GM23338 (cell line): ENCODE measurements around the gene MLLT1. TPM values are rescaled to one million over a fixed set of nuclear protein-coding genes. Genes with fewer than 3 reads are reported as not detected.

Experiments
- ATAC-seq: fragments of 200-7000 bp; cut with Tn5 transposase; 3 replicates; pipeline ENCODE4 v1.9.1; 2020
- DNase-seq: peaks from one replicate; pipeline ENCODE4 v3.0.0-alpha.2; 2015; ENCODE audit warnings: low spot score
- H2AFZ ChIP-seq: fragments of 200-600 bp; sonication (generic); 2 replicates; pipeline ENCODE4 v1.8.0; 2016; ENCODE audit warnings: antibody characterized with exemption, mild to moderate bottlenecking, moderate library complexity
- H3F3A ChIP-seq: fragments of 200-600 bp; sonication (generic); replicated peaks from 2 replicates; pipeline ENCODE4 v1.8.0; 2017; ENCODE audit warnings: antibody characterized with exemption, mixed run types, low read depth
- H3K27ac ChIP-seq: fragments of 200-600 bp; sonication (generic); 2 replicates; pipeline ENCODE4 v1.6.1; 2016; ENCODE audit warnings: low read depth
- H3K27me3 ChIP-seq: fragments of 200-600 bp; sonication (generic); 2 replicates; pipeline ENCODE4 v1.8.0; 2016; ENCODE audit warnings: mild to moderate bottlenecking, mixed run types, moderate library complexity; ENCODE audit not compliant: insufficient read depth
- H3K36me3 ChIP-seq: fragments of 200-600 bp; sonication (generic); 2 replicates; pipeline ENCODE4 v1.8.0; 2016; ENCODE audit warnings: mild to moderate bottlenecking; ENCODE audit not compliant: insufficient read depth
- H3K4me1 ChIP-seq: fragments of 200-600 bp; sonication (generic); 2 replicates; pipeline ENCODE4 v1.8.0; 2016; ENCODE audit warnings: mild to moderate bottlenecking, moderate library complexity; ENCODE audit not compliant: insufficient read depth
- H3K4me2 ChIP-seq: fragments of 200-600 bp; sonication (generic); 2 replicates; pipeline ENCODE4 v1.7.1; 2017; ENCODE audit warnings: mixed run types
- H3K4me3 ChIP-seq: fragments of 200-600 bp; sonication (generic); 2 replicates; pipeline ENCODE4 v1.6.1; 2016; ENCODE audit warnings: mixed run types
- H3K79me2 ChIP-seq: fragments of 200-600 bp; sonication (generic); replicated peaks from 2 replicates; pipeline ENCODE4 v1.8.0; 2017; ENCODE audit warnings: mild to moderate bottlenecking; ENCODE audit not compliant: insufficient read depth
- H3K9me2 ChIP-seq: fragments of 200-600 bp; sonication (generic); 2 replicates; pipeline ENCODE4 v1.8.0; 2017; ENCODE audit not compliant: insufficient read depth
- H4K20me1 ChIP-seq: fragments of 200-600 bp; sonication (generic); replicated peaks from 2 replicates; pipeline ENCODE4 v1.8.0; 2017; ENCODE audit warnings: mild to moderate bottlenecking; ENCODE audit not compliant: insufficient read depth
- H3K27ac Mint-ChIP-seq: 2 replicates; pipeline ENCODE4 v1.8.0; 2020; ENCODE audit warnings: inconsistent platforms, mild to moderate bottlenecking, moderate library complexity, mixed read lengths
- H3K27me3 Mint-ChIP-seq: 3 replicates; pipeline ENCODE4 v1.8.0; 2022; ENCODE audit warnings: low read depth, mild to moderate bottlenecking, moderate library complexity, mixed read lengths, inconsistent platforms; ENCODE audit not compliant: insufficient read depth, poor library complexity
- H3K36me3 Mint-ChIP-seq: 3 replicates; pipeline ENCODE4 v1.8.0; 2021; ENCODE audit warnings: low read depth, mild to moderate bottlenecking, inconsistent platforms, moderate library complexity, mixed read lengths
- H3K4me1 Mint-ChIP-seq: 3 replicates; pipeline ENCODE4 v1.8.0; 2020; ENCODE audit warnings: mild to moderate bottlenecking, inconsistent platforms, mixed read lengths
- H3K4me3 Mint-ChIP-seq: 3 replicates; pipeline ENCODE4 v1.8.0; 2021; ENCODE audit warnings: moderate library complexity, mild to moderate bottlenecking, inconsistent platforms, mixed read lengths
- H3K9me3 Mint-ChIP-seq: 3 replicates; pipeline ENCODE4 v1.8.0; 2020; ENCODE audit warnings: moderate library complexity, mild to moderate bottlenecking, inconsistent platforms, mixed read lengths
- CREB1 ChIP-seq: fragments of 250-450 bp; sonication (Bioruptor Pico); IDR thresholded peaks from 2 replicates; pipeline ENCODE4 v1.5.0; 2020; ENCODE audit warnings: low read depth, mild to moderate bottlenecking, moderate library complexity
- ETS1 ChIP-seq: IDR thresholded peaks from 2 replicates; pipeline ENCODE4 v1.6.1; 2016; ENCODE audit warnings: antibody characterized with exemption
- EZH2 ChIP-seq: fragments of 200-600 bp; sonication (generic); IDR thresholded peaks from one replicate; pipeline ENCODE4 v1.8.0; 2017; ENCODE audit warnings: antibody characterized with exemption, mild to moderate bottlenecking, low read depth; ENCODE audit not compliant: unreplicated experiment
- EZH2phosphoT487 ChIP-seq: fragments of 200-600 bp; sonication (generic); IDR thresholded peaks from one replicate; pipeline ENCODE4 v1.8.1; 2018; ENCODE audit warnings: antibody characterized with exemption; ENCODE audit not compliant: unreplicated experiment
- JUNB ChIP-seq: IDR thresholded peaks from one replicate; pipeline ENCODE4 v1.6.1; 2016; ENCODE audit warnings: antibody characterized with exemption; ENCODE audit not compliant: unreplicated experiment
- NANOG ChIP-seq: IDR thresholded peaks from 2 replicates; pipeline ENCODE4 v1.6.1; 2016; ENCODE audit warnings: antibody characterized with exemption, borderline replicate concordance
- POLR2AphosphoS5 ChIP-seq: IDR thresholded peaks from 2 replicates; pipeline ENCODE4 v1.6.1; 2016; ENCODE audit warnings: antibody characterized with exemption, low read depth
- STAT1 ChIP-seq: IDR thresholded peaks from one replicate; pipeline ENCODE4 v1.6.1; 2016; ENCODE audit warnings: antibody characterized with exemption; ENCODE audit not compliant: unreplicated experiment
- ZNF114 ChIP-seq: fragments of 250-450 bp; sonication (Bioruptor Pico); IDR thresholded peaks from 2 replicates; pipeline ENCODE4 v1.5.0; 2020; ENCODE audit warnings: mild to moderate bottlenecking, moderate library complexity
- ZNF331 ChIP-seq: fragments of 250-450 bp; sonication (Bioruptor Pico); IDR thresholded peaks from 2 replicates; pipeline ENCODE4 v1.5.0; 2020; ENCODE audit warnings: low read depth, mild to moderate bottlenecking, moderate library complexity
- ZNF462 ChIP-seq: fragments of 250-450 bp; sonication (Bioruptor Pico); IDR thresholded peaks from 2 replicates; pipeline ENCODE4 v1.5.0; 2020; ENCODE audit warnings: mild to moderate bottlenecking, moderate library complexity
- polyA plus RNA-seq: library from polyadenylated mRNA; unstranded; fragments of >200 nt; fragmentation: Nextera tagmentation; extraction: Ambion mirVana; gene quantifications from 2 replicates; pipeline ENCODE4 v1.2.1, GENCODE V29; 2016
- total RNA-seq: library from RNA; depleted of rRNA; stranded (reverse); fragments of >200 nt; shearing (Covaris generic); gene quantifications from 2 replicates; pipeline ENCODE4 v1.2.3, GENCODE V29; 2014
- TF ChIP-seq, protein P1 (sequence below): IDR thresholded peaks from one replicate; pipeline ENCODE4 v1.6.1; 2018; ENCODE audit warnings: antibody characterized with exemption; ENCODE audit not compliant: unreplicated experiment
- TF ChIP-seq, protein P2 (sequence below), 2 experiments: fragments of 200-600 bp in 1 of 2; sonication (generic) in 1 of 2; conservative IDR thresholded peaks; 2 replicates each; pipeline versions ENCODE4 v1.5.1 to v1.6.1; 2016 to 2017; ENCODE audit warnings: antibody characterized with exemption in 2 of 2, low read depth in 2 of 2, mild to moderate bottlenecking in 2 of 2, moderate library complexity in 1 of 2

MLLT1 gene
- total and polyA plus RNA-seq, 2 experiments from 2014 or later = 17.8 to 23.4 TPM

DNA sequence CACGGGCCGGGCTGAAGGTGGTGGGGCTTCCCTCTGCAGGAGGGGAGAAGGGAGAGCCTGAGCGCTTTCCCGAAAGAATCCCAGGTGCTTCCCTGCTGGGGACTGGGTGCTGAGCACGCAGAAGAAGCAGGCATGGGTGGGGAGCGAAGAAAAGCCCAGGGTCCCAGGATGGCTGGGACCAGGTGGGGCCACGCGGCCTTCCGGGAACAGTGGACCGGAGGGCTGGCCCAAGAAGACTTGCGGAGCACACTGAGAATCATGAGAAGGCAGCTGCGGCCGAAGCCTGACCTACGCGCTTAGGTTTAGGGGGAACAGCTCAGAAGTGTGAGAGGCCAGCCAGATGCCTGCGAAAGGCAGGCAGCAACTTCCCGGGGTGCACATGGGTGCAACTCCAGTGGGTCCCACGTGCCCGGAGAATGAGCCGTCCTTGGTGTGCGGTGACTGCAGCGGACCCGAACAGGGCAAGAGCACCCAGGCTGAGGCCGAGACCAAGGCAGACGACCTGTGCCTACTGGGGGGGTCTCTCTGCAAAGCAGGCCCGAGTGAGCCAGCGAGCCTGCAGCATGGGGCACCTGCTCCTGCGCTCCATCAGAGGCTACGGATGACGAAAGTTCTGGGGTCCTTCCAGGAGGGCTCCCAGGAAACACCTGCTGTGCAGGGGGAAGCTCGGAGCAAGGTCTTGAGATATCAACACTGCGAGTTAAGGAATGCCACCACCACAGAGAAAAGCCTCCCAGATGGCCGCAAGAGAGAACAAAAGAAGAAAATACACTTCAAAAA is 52.4 kb downstream of the MLLT1 start:
- peaks cover 9% of the 10 kb centered on the region for H3K4me1 Mint-ChIP-seq
- Histone ChIP-seq H3K9me2 (no peaks in the 10 kb centered on the region), H2AFZ (no peak overlapping the region), H3F3A (no peaks in the 10 kb centered on the region), H3K4me3 (no peak overlapping the region), H3K36me3 (no peaks in the 10 kb centered on the region; the same call in 1 of the 2 replicates), H4K20me1 (peaks cover 16% of the 10 kb centered on the region), H3K27me3 (no peaks in the 10 kb centered on the region), H3K79me2 (peaks cover 41% of the 10 kb centered on the region), H3K4me1 (no peaks in the 10 kb centered on the region), H3K4me2 (no peak overlapping the region), H3K27ac (no peak overlapping the region)
- H3K36me3 Mint-ChIP-seq = peaks cover 21% of the 10 kb centered on the region
- H3K27me3 Mint-ChIP-seq = peaks cover 12% of the 10 kb centered on the region
- ATAC-seq (no peak), DNase-seq (no peak)
- peak overlapping the region; percentile 77; the same call in 1 of the 2 replicates for H3K27ac Mint-ChIP-seq
- H3K9me3 Mint-ChIP-seq = no peaks in the 10 kb centered on the region; the same call in 1 of the 3 replicates
- H3K4me3 Mint-ChIP-seq = no peak overlapping the region
- TF ChIP-seq ZNF462 (CRISPR knock-in tag) (no peak), CREB1 (CRISPR knock-in tag) (no peak), JUNB (no peak), EZH2 (no peak), POLR2AphosphoS5 (no peak), EZH2phosphoT487 (no peak), NANOG (no peak), ZNF114 (CRISPR knock-in tag) (no peak), ZNF331 (no peak), STAT1 (no peak), ETS1 (no peak)
- TF ChIP-seq, protein P1, sequence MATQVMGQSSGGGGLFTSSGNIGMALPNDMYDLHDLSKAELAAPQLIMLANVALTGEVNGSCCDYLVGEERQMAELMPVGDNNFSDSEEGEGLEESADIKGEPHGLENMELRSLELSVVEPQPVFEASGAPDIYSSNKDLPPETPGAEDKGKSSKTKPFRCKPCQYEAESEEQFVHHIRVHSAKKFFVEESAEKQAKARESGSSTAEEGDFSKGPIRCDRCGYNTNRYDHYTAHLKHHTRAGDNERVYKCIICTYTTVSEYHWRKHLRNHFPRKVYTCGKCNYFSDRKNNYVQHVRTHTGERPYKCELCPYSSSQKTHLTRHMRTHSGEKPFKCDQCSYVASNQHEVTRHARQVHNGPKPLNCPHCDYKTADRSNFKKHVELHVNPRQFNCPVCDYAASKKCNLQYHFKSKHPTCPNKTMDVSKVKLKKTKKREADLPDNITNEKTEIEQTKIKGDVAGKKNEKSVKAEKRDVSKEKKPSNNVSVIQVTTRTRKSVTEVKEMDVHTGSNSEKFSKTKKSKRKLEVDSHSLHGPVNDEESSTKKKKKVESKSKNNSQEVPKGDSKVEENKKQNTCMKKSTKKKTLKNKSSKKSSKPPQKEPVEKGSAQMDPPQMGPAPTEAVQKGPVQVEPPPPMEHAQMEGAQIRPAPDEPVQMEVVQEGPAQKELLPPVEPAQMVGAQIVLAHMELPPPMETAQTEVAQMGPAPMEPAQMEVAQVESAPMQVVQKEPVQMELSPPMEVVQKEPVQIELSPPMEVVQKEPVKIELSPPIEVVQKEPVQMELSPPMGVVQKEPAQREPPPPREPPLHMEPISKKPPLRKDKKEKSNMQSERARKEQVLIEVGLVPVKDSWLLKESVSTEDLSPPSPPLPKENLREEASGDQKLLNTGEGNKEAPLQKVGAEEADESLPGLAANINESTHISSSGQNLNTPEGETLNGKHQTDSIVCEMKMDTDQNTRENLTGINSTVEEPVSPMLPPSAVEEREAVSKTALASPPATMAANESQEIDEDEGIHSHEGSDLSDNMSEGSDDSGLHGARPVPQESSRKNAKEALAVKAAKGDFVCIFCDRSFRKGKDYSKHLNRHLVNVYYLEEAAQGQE = no peak
- TF ChIP-seq, protein P2, sequence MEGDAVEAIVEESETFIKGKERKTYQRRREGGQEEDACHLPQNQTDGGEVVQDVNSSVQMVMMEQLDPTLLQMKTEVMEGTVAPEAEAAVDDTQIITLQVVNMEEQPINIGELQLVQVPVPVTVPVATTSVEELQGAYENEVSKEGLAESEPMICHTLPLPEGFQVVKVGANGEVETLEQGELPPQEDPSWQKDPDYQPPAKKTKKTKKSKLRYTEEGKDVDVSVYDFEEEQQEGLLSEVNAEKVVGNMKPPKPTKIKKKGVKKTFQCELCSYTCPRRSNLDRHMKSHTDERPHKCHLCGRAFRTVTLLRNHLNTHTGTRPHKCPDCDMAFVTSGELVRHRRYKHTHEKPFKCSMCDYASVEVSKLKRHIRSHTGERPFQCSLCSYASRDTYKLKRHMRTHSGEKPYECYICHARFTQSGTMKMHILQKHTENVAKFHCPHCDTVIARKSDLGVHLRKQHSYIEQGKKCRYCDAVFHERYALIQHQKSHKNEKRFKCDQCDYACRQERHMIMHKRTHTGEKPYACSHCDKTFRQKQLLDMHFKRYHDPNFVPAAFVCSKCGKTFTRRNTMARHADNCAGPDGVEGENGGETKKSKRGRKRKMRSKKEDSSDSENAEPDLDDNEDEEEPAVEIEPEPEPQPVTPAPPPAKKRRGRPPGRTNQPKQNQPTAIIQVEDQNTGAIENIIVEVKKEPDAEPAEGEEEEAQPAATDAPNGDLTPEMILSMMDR (conservative IDR thresholded peaks at IDR 0.05; ENCODE audit: low read depth in 2 of 2) = no peak
